HepG2 (cell line): ENCODE measurements around the gene TNFAIP2. TPM values are rescaled to one million over a fixed set of nuclear protein-coding genes. Genes with fewer than 3 reads are reported as not detected.

Source experiments
- ATAC-seq: fragments of 200-7000 bp; cut with Tn5 transposase; 3 replicates; pipeline ENCODE4 v1.9.1; 2020; ENCODE audit warnings: mild to moderate bottlenecking, moderate library complexity
- BruUV-seq: library from RNA; stranded (reverse); fragments of 400-500 nt; replicated peaks from 2 replicates; lab custom pipeline; 2021; lab: Mats Ljungman, UMichigan
- CTCF ChIA-PET: fragments of 300-600 bp; formaldehyde crosslinking; extraction: SDS; loops from one replicate; lab custom pipeline; 2021; ENCODE audit warnings: low total read pairs, inconsistent platforms, low intra/inter-chr PET ratio; lab: Yijun Ruan, JAX
- POLR2A ChIA-PET: fragments of 350-600 bp; sonication (Branson Sonifier 250); formaldehyde crosslinking; loops from one replicate; lab custom pipeline; 2020; ENCODE audit warnings: antibody characterized with exemption, inconsistent platforms; lab: Yijun Ruan, JAX
- DNase-seq: peaks from one replicate; pipeline ENCODE4 v3.0.0-alpha.2; 2015; ENCODE audit warnings: low spot score
- FAIRE-seq: peaks from 3 replicates; lab custom pipeline; 2011; peaks lifted over from hg19 to GRCh38; lab: Jason Lieb, UNC
- H2AFZ ChIP-seq: one replicate; pipeline ENCODE4 v1.6.1; 2011; ENCODE audit warnings: low read length, inconsistent platforms
- H3K27ac ChIP-seq: fragments of 300-600 bp; 3 replicates; pipeline ENCODE4 v1.8.0; 2011; ENCODE audit warnings: mixed run types, mild to moderate bottlenecking, mixed read lengths, low read length, inconsistent platforms; ENCODE audit not compliant: insufficient read depth; ENCODE audit errors: extremely low read length
- H3K27me3 ChIP-seq, 2 experiments: fragments of 200-600 bp in 1 of 2; 2 replicates in 1 of 2; 3 replicates in 1 of 2; pipeline versions ENCODE4 v1.6.0 to v1.8.0; 2011; ENCODE audit warnings: low read length in 2 of 2, mild to moderate bottlenecking in 2 of 2, moderate library complexity in 2 of 2, inconsistent platforms in 1 of 2; ENCODE audit not compliant: insufficient read depth in 2 of 2, control insufficient read depth in 1 of 2
- H3K36me3 ChIP-seq, 2 experiments: fragments of 200-600 bp in 1 of 2; replicated peaks in 1 of 2; 2 replicates in 1 of 2; 3 replicates in 1 of 2; pipeline versions ENCODE4 v1.5.1 to v1.8.0; 2011; ENCODE audit warnings: low read length in 2 of 2, inconsistent platforms in 1 of 2; ENCODE audit not compliant: insufficient read depth in 2 of 2, control insufficient read depth in 1 of 2
- H3K4me1 ChIP-seq: 2 replicates; pipeline ENCODE4 v1.5.1; 2012; ENCODE audit warnings: low read length, inconsistent platforms; ENCODE audit not compliant: insufficient read depth
- H3K4me2 ChIP-seq: 2 replicates; pipeline ENCODE4 v1.6.0; 2011; ENCODE audit warnings: low read depth, low read length, inconsistent platforms
- H3K4me3 ChIP-seq, 3 experiments: fragments of 200-600 bp in 1 of 3; sonication (generic), shearing (Covaris generic) in 1 of 3; replicated peaks in 1 of 3; 2 replicates each; pipeline ENCODE4 v1.5.1; 2011 to 2016; ENCODE audit warnings: low read length in 3 of 3, inconsistent platforms in 2 of 3, low read depth in 2 of 3, mild to moderate bottlenecking in 2 of 3, control low read depth in 1 of 3, mixed read lengths in 1 of 3; ENCODE audit not compliant: insufficient read depth in 1 of 3
- H3K79me2 ChIP-seq: one replicate; pipeline ENCODE4 v1.6.1; 2011; ENCODE audit warnings: low read length, inconsistent platforms; ENCODE audit not compliant: insufficient read depth
- H3K9ac ChIP-seq: 2 replicates; pipeline ENCODE4 v1.6.0; 2011; ENCODE audit warnings: mild to moderate bottlenecking, low read depth, low read length, inconsistent platforms; ENCODE audit not compliant: insufficient read depth
- H3K9me3 ChIP-seq: 2 replicates; pipeline ENCODE4 v1.5.1; 2012; ENCODE audit warnings: mild to moderate bottlenecking, low read length
- H4K20me1 ChIP-seq: 2 replicates; pipeline ENCODE4 v1.6.0; 2011; ENCODE audit warnings: inconsistent platforms, mild to moderate bottlenecking, low read length, moderate library complexity; ENCODE audit not compliant: insufficient read depth
- CCDC6 ChIP-seq: sonication (generic); formaldehyde crosslinking; IDR thresholded peaks from 2 replicates; pipeline ENCODE4 v1.8.1; 2022; ENCODE audit warnings: mild to moderate bottlenecking, missing genetic modification reagents, moderate library complexity
- KLF6 ChIP-seq: IDR thresholded peaks from 2 replicates; pipeline ENCODE4 v1.8.0; 2016; ENCODE audit warnings: missing biosample characterization, missing genetic modification reagents
- MIER3 ChIP-seq: IDR thresholded peaks from 2 replicates; pipeline ENCODE4 v1.6.1; 2016; ENCODE audit warnings: missing compliant biosample characterization, borderline replicate concordance
- NAIF1 ChIP-seq: sonication (generic); formaldehyde crosslinking; IDR thresholded peaks from 2 replicates; pipeline ENCODE4 v1.5.0; 2020; ENCODE audit warnings: mild to moderate bottlenecking, missing genetic modification reagents, borderline replicate concordance
- SMAD3 ChIP-seq: sonication (generic); formaldehyde crosslinking; IDR thresholded peaks from 2 replicates; pipeline ENCODE4 v1.4.0; 2020; ENCODE audit warnings: missing genetic modification reagents
- SP2 ChIP-seq: sonication (generic); formaldehyde crosslinking; IDR thresholded peaks from 2 replicates; pipeline ENCODE4 v1.5.1; 2020; ENCODE audit warnings: mild to moderate bottlenecking, missing genetic modification reagents
- SRSF4 ChIP-seq: fragments of 200-400 bp; formaldehyde crosslinking; IDR thresholded peaks from one replicate; pipeline ENCODE4 v1.6.1; 2018; ENCODE audit warnings: mild to moderate bottlenecking, low read depth, low read length, moderate library complexity; ENCODE audit not compliant: poor library complexity, severe bottlenecking
- ZNF10 ChIP-seq: sonication (generic); formaldehyde crosslinking; IDR thresholded peaks from 2 replicates; pipeline ENCODE4 v1.4.0; 2020; ENCODE audit warnings: mild to moderate bottlenecking, low read depth, missing genetic modification reagents, borderline replicate concordance
- ZNF274 ChIP-seq: sonication (generic); formaldehyde crosslinking; IDR thresholded peaks from 2 replicates; pipeline ENCODE4 v1.5.1; 2020; ENCODE audit warnings: mild to moderate bottlenecking, missing genetic modification reagents
- ZNF552 ChIP-seq: sonication (generic); formaldehyde crosslinking; IDR thresholded peaks from 2 replicates; pipeline ENCODE4 v1.9.0; 2022; ENCODE audit warnings: missing genetic modification reagents, mild to moderate bottlenecking, borderline replicate concordance
- WGBS: methylation state at CpG from one replicate; pipeline ENCODE4 v1.1.6; 2017; ENCODE audit warnings: low lambda C conversion rate; 5-methylcytosine and 5-hydroxymethylcytosine counted together
- in situ Hi-C: cut with HindIII; loops from 2 replicates; pipeline ENCODE4 v1.10.0; 2017; ENCODE audit warnings: low pct_unique_long_range_greater_than_20kb; ENCODE audit not compliant: extremely low pct_ligation_motif_present
- intact Hi-C: fragments of 100-400 bp; cut with micrococcal nuclease; formaldehyde crosslinking; loops from one replicate; pipeline ENCODE4 v1.10.0; 2022; ENCODE audit not compliant: unreplicated experiment
- polyA plus RNA-seq, 8 experiments: library from polyadenylated mRNA; depleted of rRNA in 3 of 8; stranded (reverse) in 7 of 8; unstranded in 1 of 8; fragments of >200 nt; fragmentation: Illumina TruSeq in 4 of 8; extraction: Trizol in 4 of 8; gene quantifications; 2 replicates each; pipeline versions ENCODE4 v1.2.1 to v1.2.3, GENCODE V29; 2011 to 2016; ENCODE audit warnings: low read depth in 4 of 8, missing spikeins in 1 of 8, mixed read lengths in 1 of 8; ENCODE audit not compliant: insufficient read depth in 1 of 8
- total RNA-seq, 5 experiments: library from RNA; depleted of rRNA; stranded (reverse); fragments of >200 nt; fragmentation: Illumina TruSeq; extraction: Trizol; gene quantifications; 2 replicates each; pipeline ENCODE4 v1.2.3, GENCODE V29; 2016; ENCODE audit warnings: low read depth in 1 of 5
- TF ChIP-seq, protein P1 (sequence below): IDR thresholded peaks from 2 replicates; pipeline ENCODE4 v1.6.1; 2012; ENCODE audit warnings: inconsistent platforms
- TF ChIP-seq, protein P2 (sequence below), 2 experiments: fragments of 450-650 bp in 1 of 2; sonication (generic) in 1 of 2; formaldehyde crosslinking; IDR thresholded peaks; 2 replicates each; pipeline versions ENCODE4 v1.5.0 to v1.8.0; 2020 to 2022; ENCODE audit warnings: mild to moderate bottlenecking in 1 of 2, missing genetic modification reagents in 1 of 2
- TF ChIP-seq, protein P3 (sequence below): sonication (generic); formaldehyde crosslinking; IDR thresholded peaks from 2 replicates; pipeline ENCODE4 v1.4.0; 2020; ENCODE audit warnings: missing genetic modification reagents

The TNFAIP2 gene
- total and polyA plus RNA-seq, 2 of the 13 experiments (the other 11 are each of a cell fraction or from before 2014, with no cell fraction given) = 0.46 to 1.5 TPM

DNA sequence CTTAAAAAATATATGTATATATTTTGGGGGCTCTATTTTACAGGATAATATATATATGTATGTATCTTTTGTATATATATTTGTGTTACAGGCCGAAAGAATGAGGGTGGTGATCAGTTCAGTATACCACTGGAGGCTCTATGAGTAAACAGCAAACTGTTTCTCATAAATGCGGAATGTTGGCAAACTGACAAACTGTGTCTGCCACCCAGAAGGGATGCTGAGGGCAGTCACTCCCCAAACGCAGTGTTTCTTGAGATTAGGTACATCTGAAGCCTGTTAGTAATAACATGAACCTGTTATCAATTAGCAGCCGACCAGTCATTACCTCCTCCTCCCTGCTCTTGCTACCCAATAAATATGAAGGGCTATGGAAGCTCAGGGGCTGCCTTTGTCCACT, 20.8 kb downstream of the TNFAIP2 start:
- no peak for TF ChIP-seq ZNF274 (CRISPR knock-in tag)
- TF ChIP-seq, protein P1, sequence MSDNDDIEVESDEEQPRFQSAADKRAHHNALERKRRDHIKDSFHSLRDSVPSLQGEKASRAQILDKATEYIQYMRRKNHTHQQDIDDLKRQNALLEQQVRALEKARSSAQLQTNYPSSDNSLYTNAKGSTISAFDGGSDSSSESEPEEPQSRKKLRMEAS = no peak
- TF ChIP-seq, protein P2, sequence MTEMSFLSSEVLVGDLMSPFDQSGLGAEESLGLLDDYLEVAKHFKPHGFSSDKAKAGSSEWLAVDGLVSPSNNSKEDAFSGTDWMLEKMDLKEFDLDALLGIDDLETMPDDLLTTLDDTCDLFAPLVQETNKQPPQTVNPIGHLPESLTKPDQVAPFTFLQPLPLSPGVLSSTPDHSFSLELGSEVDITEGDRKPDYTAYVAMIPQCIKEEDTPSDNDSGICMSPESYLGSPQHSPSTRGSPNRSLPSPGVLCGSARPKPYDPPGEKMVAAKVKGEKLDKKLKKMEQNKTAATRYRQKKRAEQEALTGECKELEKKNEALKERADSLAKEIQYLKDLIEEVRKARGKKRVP (CRISPR knock-in tag; IDR thresholded peaks at IDR 0.05) = no peak
- no peak for TF ChIP-seq SMAD3
- TF ChIP-seq SRSF4 = no peak
- Histone ChIP-seq H3K36me3 (no peaks in the 10 kb centered on the region), H4K20me1 (no peaks in the 10 kb centered on the region), H3K4me3 (no peak overlapping the region), H2AFZ (no peak overlapping the region), H3K9ac (no peak overlapping the region), H3K4me2 (no peak overlapping the region), H3K27ac (no peak overlapping the region), H3K27me3 (peaks cover 1 to 42% of the 10 kb centered on the region in 2 experiments; a peak in 2 of 5 replicates), H3K9me3 (no peaks in the 10 kb centered on the region), H3K79me2 (no peaks in the 10 kb centered on the region), H3K4me1 (peaks cover 14% of the 10 kb centered on the region)
- FAIRE-seq (no peak), DNase-seq (no peak), ATAC-seq (no peak)
- BruUV-seq = no TSS peak
- 25% methylated on average over 4 of the region's 4 CpGs for WGBS
- intact Hi-C loops (no loop called here), in situ Hi-C loops (no loop called here)
- ChIA-PET CTCF (no interaction called here), POLR2A (no interaction called here)

DNA sequence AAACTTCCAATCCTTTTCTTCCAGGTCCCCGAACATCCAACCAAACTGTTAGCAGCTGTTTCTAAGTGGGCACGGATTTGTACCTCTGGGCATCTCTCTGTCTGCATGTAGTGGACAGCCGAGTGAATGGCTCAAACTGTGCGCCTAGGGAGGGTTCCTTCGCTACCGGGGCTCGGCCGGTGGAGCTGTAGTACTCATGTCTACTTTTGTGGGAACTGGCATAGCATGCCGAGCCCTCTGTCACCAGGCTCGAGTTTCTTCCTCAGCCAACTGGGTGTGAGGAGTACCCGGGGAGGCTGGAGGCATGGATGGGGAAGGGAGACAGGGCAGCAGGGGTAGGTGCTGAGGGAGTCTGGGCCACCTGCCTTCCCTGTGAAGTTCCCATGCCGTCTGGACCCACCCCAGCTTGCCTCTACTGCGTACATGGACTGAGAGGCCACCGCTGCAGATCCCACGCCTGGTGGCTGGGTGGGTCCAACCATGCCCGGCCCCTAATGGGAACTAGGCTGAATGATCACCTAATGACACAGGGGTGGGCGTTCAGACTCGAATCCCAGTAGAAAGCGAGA, 23.0 kb downstream of the TNFAIP2 start:
- ChIA-PET POLR2A (no interaction called here), CTCF (no interaction called here)
- intact Hi-C loops (no loop called here), in situ Hi-C loops (no loop called here)
- no peak for FAIRE-seq
- H2AFZ ChIP-seq = no peak overlapping the region
- no peak for DNase-seq
- 51% methylated on average over 16 of the region's 19 CpGs for WGBS
- no peaks in the 10 kb centered on the region for H3K9me3 ChIP-seq
- no peaks in the 10 kb centered on the region for H4K20me1 ChIP-seq
- ATAC-seq = no peak
- H3K27ac ChIP-seq = no peak overlapping the region
- H3K79me2 ChIP-seq = no peaks in the 10 kb centered on the region
- H3K4me1 ChIP-seq = no peaks in the 10 kb centered on the region
- BruUV-seq = no TSS peak
- H3K4me3 ChIP-seq = no peak overlapping the region
- peaks cover 1 to 28% of the 10 kb centered on the region in 2 experiments; a peak in 1 of 5 replicates for H3K27me3 ChIP-seq
- no peak overlapping the region for H3K4me2 ChIP-seq
- no peaks in the 10 kb centered on the region for H3K36me3 ChIP-seq
- H3K9ac ChIP-seq = no peak overlapping the region
- TF ChIP-seq, protein P3, sequence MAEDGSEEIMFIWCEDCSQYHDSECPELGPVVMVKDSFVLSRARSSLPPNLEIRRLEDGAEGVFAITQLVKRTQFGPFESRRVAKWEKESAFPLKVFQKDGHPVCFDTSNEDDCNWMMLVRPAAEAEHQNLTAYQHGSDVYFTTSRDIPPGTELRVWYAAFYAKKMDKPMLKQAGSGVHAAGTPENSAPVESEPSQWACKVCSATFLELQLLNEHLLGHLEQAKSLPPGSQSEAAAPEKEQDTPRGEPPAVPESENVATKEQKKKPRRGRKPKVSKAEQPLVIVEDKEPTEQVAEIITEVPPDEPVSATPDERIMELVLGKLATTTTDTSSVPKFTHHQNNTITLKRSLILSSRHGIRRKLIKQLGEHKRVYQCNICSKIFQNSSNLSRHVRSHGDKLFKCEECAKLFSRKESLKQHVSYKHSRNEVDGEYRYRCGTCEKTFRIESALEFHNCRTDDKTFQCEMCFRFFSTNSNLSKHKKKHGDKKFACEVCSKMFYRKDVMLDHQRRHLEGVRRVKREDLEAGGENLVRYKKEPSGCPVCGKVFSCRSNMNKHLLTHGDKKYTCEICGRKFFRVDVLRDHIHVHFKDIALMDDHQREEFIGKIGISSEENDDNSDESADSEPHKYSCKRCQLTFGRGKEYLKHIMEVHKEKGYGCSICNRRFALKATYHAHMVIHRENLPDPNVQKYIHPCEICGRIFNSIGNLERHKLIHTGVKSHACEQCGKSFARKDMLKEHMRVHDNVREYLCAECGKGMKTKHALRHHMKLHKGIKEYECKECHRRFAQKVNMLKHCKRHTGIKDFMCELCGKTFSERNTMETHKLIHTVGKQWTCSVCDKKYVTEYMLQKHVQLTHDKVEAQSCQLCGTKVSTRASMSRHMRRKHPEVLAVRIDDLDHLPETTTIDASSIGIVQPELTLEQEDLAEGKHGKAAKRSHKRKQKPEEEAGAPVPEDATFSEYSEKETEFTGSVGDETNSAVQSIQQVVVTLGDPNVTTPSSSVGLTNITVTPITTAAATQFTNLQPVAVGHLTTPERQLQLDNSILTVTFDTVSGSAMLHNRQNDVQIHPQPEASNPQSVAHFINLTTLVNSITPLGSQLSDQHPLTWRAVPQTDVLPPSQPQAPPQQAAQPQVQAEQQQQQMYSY (CRISPR knock-in tag) = no peak
- TF ChIP-seq SP2 (no peak), SRSF4 (no peak), NAIF1 (CRISPR knock-in tag) (no peak), MIER3 (no peak), CCDC6 (no peak), ZNF10 (CRISPR knock-in tag) (no peak), KLF6 (CRISPR knock-in tag) (no peak), ZNF552 (CRISPR knock-in tag) (no peak)
